ENCODE results near the gene MRPS10.

- TF ChIP-seq POLR2A (IDR thresholded peaks at IDR 0.05) = no peak
- TF ChIP-seq CTCF (IDR thresholded peaks at IDR 0.05) = no peak
Observed at GRCh38 chr6:42264162-42264851, 46.6 kb upstream of the MRPS10 start.

Data from uterus (tissue), 2 donors.